ENCODE measurements around the gene ERFE.

The ERFE gene

DNA sequence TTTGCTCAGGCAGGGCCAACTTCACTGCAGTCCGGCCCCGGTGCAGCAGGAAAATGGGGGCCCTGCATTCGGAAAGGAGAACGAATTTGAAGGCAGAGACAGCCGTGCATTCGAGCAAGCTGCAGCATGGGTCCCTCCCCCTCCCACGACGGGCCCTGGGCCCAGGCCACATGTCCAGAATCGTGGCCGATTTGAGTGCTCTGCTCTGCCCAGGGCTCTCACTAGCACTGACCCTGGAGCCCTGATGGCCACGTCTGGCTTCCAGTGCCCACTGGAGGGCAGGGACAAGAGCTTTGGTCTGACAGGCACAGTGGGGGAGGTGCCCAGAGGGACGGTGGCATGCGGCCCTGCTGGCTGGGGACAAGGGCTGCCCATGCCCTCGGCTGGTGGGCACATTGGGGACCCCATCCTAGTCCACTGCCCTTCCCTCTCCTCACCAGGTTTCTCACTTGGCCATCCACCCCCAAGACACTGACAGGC is 34.7 kb upstream of the ERFE start:
- no peaks in the 10 kb centered on the region for H3K4me1 ChIP-seq (ENCODE audit: insufficient read depth, low read length)
- no peak overlapping the region for H3K4me2 ChIP-seq (ENCODE audit: insufficient read depth, low read length)
- TF ChIP-seq EZH2 (IDR thresholded peaks at IDR 0.05; ENCODE audit: borderline replicate concordance, low read depth, low read length, severe bottlenecking): no peak
- TF ChIP-seq, protein P1, sequence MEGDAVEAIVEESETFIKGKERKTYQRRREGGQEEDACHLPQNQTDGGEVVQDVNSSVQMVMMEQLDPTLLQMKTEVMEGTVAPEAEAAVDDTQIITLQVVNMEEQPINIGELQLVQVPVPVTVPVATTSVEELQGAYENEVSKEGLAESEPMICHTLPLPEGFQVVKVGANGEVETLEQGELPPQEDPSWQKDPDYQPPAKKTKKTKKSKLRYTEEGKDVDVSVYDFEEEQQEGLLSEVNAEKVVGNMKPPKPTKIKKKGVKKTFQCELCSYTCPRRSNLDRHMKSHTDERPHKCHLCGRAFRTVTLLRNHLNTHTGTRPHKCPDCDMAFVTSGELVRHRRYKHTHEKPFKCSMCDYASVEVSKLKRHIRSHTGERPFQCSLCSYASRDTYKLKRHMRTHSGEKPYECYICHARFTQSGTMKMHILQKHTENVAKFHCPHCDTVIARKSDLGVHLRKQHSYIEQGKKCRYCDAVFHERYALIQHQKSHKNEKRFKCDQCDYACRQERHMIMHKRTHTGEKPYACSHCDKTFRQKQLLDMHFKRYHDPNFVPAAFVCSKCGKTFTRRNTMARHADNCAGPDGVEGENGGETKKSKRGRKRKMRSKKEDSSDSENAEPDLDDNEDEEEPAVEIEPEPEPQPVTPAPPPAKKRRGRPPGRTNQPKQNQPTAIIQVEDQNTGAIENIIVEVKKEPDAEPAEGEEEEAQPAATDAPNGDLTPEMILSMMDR (IDR thresholded peaks at IDR 0.05; ENCODE audit: borderline replicate concordance, extremely low read depth, low read length, poor library complexity, severe bottlenecking): no peak
- H3K27ac ChIP-seq (ENCODE audit: low read length): no peak overlapping the region
- no peak overlapping the region for H3K9ac ChIP-seq (ENCODE audit: low read depth, low read length)
- ATAC-seq (ENCODE audit: insufficient read depth, low read depth) (no peak), DNase-seq (no peak)
- H3K79me2 ChIP-seq (ENCODE audit: insufficient read depth, low read length): no peaks in the 10 kb centered on the region
- H4K20me1 ChIP-seq (ENCODE audit: insufficient read depth, low read length): no peaks in the 10 kb centered on the region; the same call in 1 of the 2 replicates
- no peaks in the 10 kb centered on the region for H3K9me3 ChIP-seq (ENCODE audit: insufficient read depth, low read length, severe bottlenecking)
- H2AFZ ChIP-seq (ENCODE audit: low read depth, low read length): no peak overlapping the region
- H3K4me3 ChIP-seq (ENCODE audit: low read depth in 1 of 2, low read length in 2 of 2): no peak overlapping the region
- H3K27me3 ChIP-seq (ENCODE audit: insufficient read depth, low read length, poor library complexity): peaks cover 6% of the 10 kb centered on the region
- no peaks in the 10 kb centered on the region for H3K36me3 ChIP-seq (ENCODE audit: insufficient read depth, low read length)

DNA sequence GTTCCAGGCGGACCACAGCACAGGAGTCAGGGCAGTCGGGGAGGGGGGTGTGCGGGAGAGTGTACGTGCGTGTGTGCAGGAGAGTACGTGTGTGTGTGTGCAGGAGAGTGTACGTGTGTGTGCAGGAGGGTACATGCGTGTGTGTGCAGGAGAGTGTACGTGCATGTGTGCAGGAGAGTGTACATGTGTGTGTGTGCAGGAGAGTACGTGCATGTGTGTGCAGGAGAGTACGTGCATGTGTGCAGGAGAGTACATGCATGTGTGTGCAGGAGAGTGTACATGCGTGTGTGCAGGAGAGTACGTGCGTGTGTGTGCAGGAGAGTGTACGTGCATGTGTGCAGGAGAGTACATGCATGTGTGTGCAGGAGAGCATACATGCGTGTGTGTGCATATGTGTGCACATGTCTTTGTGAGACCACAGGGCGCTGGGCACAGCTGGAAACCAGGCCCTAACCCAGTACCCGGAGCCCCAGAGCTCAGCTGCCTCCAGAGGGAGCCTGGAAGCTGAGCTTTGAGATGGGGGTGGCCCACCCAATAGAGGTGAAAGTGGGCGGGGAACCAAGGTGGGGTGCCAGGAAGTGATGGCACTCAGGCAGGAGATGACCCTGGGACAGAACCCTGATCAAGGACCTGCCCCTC is 34.2 kb upstream of the ERFE start:
- Histone ChIP-seq H3K9me3 (ENCODE audit: insufficient read depth, low read length, severe bottlenecking) (no peaks in the 10 kb centered on the region), H2AFZ (ENCODE audit: low read depth, low read length) (no peak overlapping the region), H3K4me2 (ENCODE audit: insufficient read depth, low read length) (no peak overlapping the region), H3K79me2 (ENCODE audit: insufficient read depth, low read length) (no peaks in the 10 kb centered on the region), H3K4me3 (ENCODE audit: low read depth in 1 of 2, low read length in 2 of 2) (no peak overlapping the region), H3K4me1 (ENCODE audit: insufficient read depth, low read length) (no peaks in the 10 kb centered on the region), H3K27ac (ENCODE audit: low read length) (no peak overlapping the region), H3K27me3 (ENCODE audit: insufficient read depth, low read length, poor library complexity) (peaks cover 3% of the 10 kb centered on the region), H3K36me3 (ENCODE audit: insufficient read depth, low read length) (no peaks in the 10 kb centered on the region), H4K20me1 (ENCODE audit: insufficient read depth, low read length) (no peaks in the 10 kb centered on the region; the same call in 1 of the 2 replicates), H3K9ac (ENCODE audit: low read depth, low read length) (no peak overlapping the region)
- DNase-seq (no peak), ATAC-seq (ENCODE audit: insufficient read depth, low read depth) (0 out of 3 replicates have a peak, but pooled peaks have one; percentile 29)
- TF ChIP-seq EZH2 (IDR thresholded peaks at IDR 0.05; ENCODE audit: borderline replicate concordance, low read depth, low read length, severe bottlenecking): no peak
- TF ChIP-seq, protein P1 (IDR thresholded peaks at IDR 0.05; ENCODE audit: borderline replicate concordance, extremely low read depth, low read length, poor library complexity, severe bottlenecking): peak; percentile 6

GRCh38 chr2:238125127-238125885 is 33.5 kb upstream of the ERFE start:
- Histone ChIP-seq H2AFZ (ENCODE audit: low read depth, low read length) (no peak overlapping the region), H3K9ac (ENCODE audit: low read depth, low read length) (no peak overlapping the region), H3K4me3 (ENCODE audit: low read depth in 1 of 2, low read length in 2 of 2) (no peak overlapping the region), H3K27ac (ENCODE audit: low read length) (no peak overlapping the region), H3K27me3 (ENCODE audit: insufficient read depth, low read length, poor library complexity) (no peaks in the 10 kb centered on the region), H3K9me3 (ENCODE audit: insufficient read depth, low read length, severe bottlenecking) (no peaks in the 10 kb centered on the region), H3K4me1 (ENCODE audit: insufficient read depth, low read length) (no peaks in the 10 kb centered on the region), H3K36me3 (ENCODE audit: insufficient read depth, low read length) (no peaks in the 10 kb centered on the region), H3K79me2 (ENCODE audit: insufficient read depth, low read length) (no peaks in the 10 kb centered on the region), H3K4me2 (ENCODE audit: insufficient read depth, low read length) (no peak overlapping the region), H4K20me1 (ENCODE audit: insufficient read depth, low read length) (no peaks in the 10 kb centered on the region; the same call in 1 of the 2 replicates)
- ATAC-seq (ENCODE audit: insufficient read depth, low read depth) (0 out of 3 replicates have a peak, but pooled peaks have one; percentile 10), DNase-seq (no peak)
- no peak for TF ChIP-seq EZH2 (IDR thresholded peaks at IDR 0.05; ENCODE audit: borderline replicate concordance, low read depth, low read length, severe bottlenecking)
- TF ChIP-seq, protein P1 (IDR thresholded peaks at IDR 0.05; ENCODE audit: borderline replicate concordance, extremely low read depth, low read length, poor library complexity, severe bottlenecking): no peak
